HG03139 (cell line): ENCODE data around the gene RBBP7.

ENCODE experiments used
- ATAC-seq: cut with Tn5 transposase; IDR thresholded peaks from one replicate; pipeline ENCODE4 v1.9.1; 2021; ENCODE audit not compliant: unreplicated experiment

The RBBP7 gene

DNA sequence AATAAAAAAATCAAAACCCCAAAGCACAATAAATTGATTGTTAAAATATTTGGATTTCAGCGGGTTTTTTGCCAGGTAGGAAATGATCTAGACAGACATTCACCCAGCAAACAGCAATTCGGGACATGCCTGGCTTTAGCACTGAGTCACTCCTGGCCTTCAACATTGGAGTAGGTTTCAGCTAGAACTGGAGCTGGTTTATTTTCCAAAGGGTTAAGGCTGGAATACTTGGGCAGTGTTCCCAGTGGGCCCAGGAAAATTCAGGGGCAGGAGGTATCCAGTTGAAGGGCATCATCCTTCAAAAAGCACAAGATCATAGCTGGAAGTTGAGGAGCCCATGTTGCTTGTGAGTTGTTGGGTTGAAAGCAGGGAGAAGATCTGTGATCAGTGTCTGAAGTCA is 42.9 kb downstream of the RBBP7 start:
- ATAC-seq: no peak

DNA sequence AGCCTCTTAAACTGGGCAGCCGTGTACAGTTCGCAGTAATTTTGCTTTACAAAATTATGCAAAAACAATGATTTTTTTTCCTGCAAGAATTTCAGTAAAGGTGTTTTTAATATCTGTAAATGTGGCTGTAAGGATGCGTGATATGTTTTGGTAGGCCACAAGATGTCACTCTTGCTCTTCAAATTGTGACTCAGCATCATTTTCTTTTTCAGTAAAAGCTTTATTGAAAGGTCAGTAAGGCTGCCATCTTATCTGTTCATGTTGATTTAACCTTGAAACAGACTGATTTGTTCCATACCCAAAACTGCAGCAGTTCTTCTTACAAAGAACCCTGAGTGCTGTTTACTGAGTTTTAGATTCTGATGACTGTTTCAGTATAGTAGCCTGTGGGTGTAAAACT is 44.0 kb downstream of the RBBP7 start:
- ATAC-seq: no peak

GRCh38 chrX:16825264-16826035 is 44.7 kb downstream of the RBBP7 start:
- ATAC-seq: no peak

DNA sequence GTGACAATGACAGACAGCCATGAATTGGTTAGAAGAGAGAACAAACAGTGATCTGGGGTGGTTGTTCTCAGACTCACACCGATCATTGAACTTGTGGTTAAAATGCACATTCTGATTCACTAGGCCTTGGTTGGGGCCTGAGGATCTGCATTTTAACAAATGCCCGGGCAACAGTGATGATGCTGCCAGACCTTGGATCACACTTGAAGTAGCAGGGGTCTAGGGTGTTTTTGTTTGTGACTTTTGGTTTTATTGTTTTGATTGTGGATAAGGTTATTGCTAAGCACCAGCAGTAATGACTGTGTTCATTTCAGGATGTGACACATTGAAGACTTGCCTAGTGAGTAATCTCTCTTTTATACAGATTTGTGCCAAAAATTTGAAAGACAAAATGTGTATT is 47.4 kb downstream of the RBBP7 start:
- no peak for ATAC-seq

DNA sequence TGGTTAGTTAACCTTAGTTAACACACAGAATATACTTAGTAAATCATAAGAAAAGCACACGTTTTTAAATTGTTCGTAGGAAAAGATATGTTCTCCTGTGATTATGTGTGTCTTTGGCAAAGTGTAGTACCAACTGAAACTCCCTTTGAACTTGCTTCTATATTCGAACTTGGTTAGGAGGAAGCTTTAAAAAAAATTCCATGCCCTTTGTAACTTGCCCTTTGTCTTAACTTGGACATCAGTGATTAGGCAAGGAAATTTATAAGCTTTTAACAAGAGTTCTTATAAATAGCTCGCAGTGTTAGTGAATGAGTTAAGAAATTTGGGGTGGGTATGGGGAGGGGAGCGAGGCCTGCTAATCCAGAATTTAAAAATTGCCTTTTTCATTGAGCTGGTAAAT is 50.5 kb downstream of the RBBP7 start:
- no peak for ATAC-seq

DNA sequence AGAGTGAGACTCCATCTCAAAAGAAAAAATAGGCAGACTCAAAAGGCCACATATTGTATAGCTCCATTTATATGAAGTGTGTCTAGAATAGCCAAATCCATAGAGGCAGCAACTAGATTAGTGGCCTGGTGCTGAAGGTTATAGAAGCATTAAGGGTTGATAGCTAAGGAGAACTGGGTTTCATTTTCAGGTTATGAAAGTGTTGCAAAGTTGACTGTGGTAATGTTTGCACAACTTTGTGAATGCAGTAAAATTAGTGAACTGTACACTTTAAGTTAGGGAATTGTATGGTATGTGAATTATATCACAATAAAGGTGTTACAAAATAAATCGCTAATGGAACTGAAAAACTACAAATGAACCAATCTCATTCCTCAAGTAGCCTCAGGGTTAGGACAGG is 55.6 kb downstream of the RBBP7 start:
- no peak for ATAC-seq

- no peak for ATAC-seq
These were observed 62.1 kb downstream of the RBBP7 start for GRCh38 chrX:16807976-16808542.

DNA sequence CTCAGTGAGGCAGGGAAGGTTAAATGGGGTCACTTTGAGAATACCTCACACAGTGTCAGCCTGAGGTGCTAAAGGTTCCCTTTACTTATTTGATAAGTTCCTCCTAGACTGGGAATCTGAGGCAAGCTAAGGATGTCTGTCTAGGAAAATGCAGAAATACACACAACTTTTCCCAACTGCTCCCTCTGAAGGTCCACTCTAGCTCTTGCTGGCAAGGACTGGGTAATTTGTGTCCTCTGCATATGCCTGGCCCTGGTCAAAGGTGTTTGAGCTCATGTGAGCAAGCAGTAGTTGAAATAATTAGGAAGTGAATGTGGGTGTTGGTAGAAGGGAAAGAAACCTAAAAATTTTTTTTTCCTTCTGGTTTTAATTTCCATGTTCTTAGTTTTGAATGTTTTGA is 62.6 kb downstream of the RBBP7 start:
- ATAC-seq: no peak

- peak; percentile 54 for ATAC-seq
These were observed 65.2 kb downstream of the RBBP7 start for GRCh38 chrX:16804923-16805464.

DNA sequence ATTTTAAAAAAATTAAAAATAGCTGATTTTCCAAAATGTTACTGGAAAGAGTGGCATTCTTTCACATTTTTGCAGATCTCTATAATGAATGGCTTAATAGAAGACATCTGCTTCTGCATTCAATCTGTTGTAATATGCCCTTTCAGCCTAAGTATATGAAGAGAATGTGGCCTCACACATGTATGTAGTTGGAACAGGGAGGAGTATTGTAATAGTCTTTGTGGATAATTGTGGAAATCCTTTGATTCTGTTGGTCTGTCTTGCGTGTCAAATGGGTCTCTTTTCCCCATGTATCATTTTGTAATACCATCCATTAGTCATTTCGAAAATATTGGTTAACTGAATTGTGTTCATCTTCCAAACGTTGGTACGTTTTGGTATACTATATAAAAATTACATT is 72.3 kb downstream of the RBBP7 start:
- ATAC-seq: no peak

DNA sequence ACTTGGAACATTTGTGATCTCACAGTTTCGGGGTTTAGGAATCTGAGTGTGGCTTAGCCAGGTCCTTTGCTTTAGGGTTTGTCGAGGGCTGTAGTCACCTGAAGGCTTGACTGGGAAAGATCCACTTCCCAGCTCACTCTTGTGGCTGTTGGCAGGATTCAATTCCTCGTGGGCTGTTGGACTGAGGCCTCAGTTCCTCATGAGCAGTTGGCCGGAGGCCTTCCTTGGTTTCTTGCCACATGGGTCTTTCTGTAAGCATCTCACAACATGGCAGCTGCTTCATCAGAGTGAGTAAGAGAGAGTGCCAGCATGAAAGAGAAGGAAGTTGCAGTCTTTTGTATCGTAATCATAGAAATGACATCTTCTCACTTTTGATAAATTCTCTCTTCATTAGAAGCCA is 72.8 kb downstream of the RBBP7 start:
- no peak for ATAC-seq

GRCh38 chrX:16796298-16796697 is 73.9 kb downstream of the RBBP7 start:
- ATAC-seq: no peak
